ENCODE measurements around the gene UBR4.

DNA sequence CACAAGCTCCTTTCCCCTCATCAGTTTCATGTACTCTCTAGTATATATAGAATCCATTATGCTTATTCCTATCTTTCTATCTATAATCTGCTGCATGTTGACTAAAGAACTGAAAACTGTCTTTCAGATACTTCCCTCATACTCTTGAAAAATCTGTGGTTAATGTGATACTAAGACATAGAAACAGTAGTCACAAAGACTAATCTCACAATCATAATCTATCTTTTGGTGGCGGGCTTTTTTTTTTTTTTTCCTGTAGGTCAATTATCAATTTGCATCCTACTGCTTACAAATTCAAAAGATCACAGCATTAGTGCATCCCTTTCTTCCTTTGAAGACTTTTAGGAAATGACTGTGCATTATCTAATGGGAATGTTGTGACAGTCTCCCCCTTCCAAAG, 4.7 kb downstream of the UBR4 start:
- TF ChIP-seq, protein P1, sequence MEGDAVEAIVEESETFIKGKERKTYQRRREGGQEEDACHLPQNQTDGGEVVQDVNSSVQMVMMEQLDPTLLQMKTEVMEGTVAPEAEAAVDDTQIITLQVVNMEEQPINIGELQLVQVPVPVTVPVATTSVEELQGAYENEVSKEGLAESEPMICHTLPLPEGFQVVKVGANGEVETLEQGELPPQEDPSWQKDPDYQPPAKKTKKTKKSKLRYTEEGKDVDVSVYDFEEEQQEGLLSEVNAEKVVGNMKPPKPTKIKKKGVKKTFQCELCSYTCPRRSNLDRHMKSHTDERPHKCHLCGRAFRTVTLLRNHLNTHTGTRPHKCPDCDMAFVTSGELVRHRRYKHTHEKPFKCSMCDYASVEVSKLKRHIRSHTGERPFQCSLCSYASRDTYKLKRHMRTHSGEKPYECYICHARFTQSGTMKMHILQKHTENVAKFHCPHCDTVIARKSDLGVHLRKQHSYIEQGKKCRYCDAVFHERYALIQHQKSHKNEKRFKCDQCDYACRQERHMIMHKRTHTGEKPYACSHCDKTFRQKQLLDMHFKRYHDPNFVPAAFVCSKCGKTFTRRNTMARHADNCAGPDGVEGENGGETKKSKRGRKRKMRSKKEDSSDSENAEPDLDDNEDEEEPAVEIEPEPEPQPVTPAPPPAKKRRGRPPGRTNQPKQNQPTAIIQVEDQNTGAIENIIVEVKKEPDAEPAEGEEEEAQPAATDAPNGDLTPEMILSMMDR (IDR thresholded peaks at IDR 0.05): no peak
- no peak for TF ChIP-seq POLR2A (IDR thresholded peaks at IDR 0.05)
- TF ChIP-seq POLR2AphosphoS5 (IDR thresholded peaks at IDR 0.05): no peak

All from suprapubic skin (tissue), 4 donors.